Fibroblast of skin of abdomen (primary cell): ENCODE results near the gene AP3S1. TPM values are rescaled to one million over a fixed set of nuclear protein-coding genes. Genes with fewer than 3 reads are reported as not detected.
A peak's percentile ranks its signal among the peaks of the same experiment; 100 is the strongest.
"Not testable (repeated sequence)": the region's sequence is repeated elsewhere in the genome, so short reads cannot be mapped to it uniquely, and the experiment has no call there.

Experiments used
- DNase-seq: peaks from one replicate; pipeline ENCODE4 v3.0.0-alpha.2; 2013
- polyA plus RNA-seq, 2 experiments: library from polyadenylated mRNA; unstranded; fragments of 120-200 nt; gene quantifications; one replicate each; pipeline ENCODE4 v1.2.1, GENCODE V29; 2013; ENCODE audit not compliant: insufficient read length in 2 of 2

AP3S1 gene
- polyA plus RNA-seq (2013, experiment 1 of 2; ENCODE audit: insufficient read length) = 174 TPM
- 197 TPM for polyA plus RNA-seq (2013, experiment 2 of 2; ENCODE audit: insufficient read length)

GRCh38 chr5:115841382-115842088 is at the start of gene AP3S1, which contains the start of gene ATG12:
Gene AP3S1 (plus strand): TSS chr5:115841935. CDS start chr5:115842038, 103 bp downstream.
Gene ATG12 (minus strand): TSS chr5:115841565. CDS start chr5:115841552, 13 bp downstream.
- peak; percentile 92 for DNase-seq

- no peak for DNase-seq
Observed at GRCh38 chr5:115795700-115796099, 46.0 kb upstream of the AP3S1 start.

GRCh38 chr5:115796656-115797055 is 45.1 kb upstream of the AP3S1 start:
- no peak for DNase-seq

DNA sequence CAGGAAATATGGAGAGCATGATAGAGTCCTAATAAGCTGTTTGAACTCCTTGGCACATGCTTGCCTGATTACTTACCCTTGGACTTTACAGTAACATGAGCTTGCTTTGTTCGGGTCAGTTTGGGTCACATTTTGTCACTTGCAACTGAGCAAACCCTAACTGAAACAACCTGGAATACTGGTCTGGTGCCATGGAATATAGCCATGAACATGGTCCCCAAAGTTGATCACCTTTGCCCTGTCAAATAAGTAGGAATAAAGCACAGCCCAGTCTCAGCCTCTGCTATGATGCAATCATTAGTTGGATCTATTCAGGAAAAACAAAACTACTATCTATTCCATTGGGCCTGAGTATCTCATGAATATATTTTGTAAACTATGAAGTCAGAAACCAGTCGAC is 43.5 kb upstream of the AP3S1 start:
- DNase-seq = no peak

GRCh38 chr5:115800108-115800507 is 41.6 kb upstream of the AP3S1 start:
- no peak for DNase-seq

- DNase-seq = no peak
Observed at GRCh38 chr5:115801152-115801551, 40.6 kb upstream of the AP3S1 start.

DNA sequence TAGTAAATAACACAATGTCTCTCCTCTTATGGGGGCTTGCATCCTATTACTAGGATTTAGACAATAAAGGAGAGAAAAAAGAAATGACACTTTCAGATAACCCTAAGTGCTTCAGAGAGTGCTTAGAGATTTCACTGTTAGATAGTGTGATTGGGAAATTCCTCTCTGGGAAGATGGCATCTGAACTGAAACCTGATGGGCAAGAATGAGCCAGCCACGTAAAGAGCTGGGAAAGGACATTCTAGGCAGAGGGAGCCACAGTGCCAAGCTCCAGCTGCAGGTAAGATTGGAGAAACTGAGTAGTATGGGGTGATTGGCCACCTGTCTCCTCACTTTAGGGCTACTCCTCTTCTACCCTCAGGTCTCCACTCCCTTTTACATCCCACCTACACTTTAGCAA is 39.8 kb upstream of the AP3S1 start:
- no peak for DNase-seq

DNA sequence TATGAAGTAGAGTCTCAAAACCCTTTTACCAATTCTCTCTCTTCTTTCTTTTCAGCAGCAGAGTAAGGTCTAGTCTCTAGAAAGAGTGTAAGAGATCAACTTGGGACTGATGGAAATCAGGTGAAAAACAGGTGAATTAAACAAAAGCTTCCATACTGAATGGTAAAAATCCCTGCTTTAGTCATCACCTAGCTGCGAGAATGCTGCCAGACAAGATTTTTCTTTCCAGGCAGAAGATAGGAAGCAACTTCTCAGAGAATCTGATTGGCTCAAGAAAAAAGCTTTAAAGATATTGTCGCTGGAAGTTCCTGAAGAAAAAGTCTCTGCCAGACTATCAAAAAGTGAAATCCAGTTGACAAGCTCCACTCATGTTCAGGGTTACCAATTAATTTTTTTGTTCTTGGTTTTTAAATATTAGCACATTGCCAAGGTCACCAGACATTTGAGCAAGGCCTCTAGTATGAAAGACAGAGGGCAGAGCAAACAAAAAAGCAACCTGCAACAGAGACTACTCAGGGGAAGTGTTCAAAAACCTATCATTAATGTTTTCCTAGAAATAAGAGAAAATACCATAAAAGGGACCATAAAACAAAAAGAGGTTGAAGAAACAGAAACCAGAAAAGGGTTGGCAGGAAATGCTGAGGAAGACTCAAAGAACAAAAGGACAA is 34.6 kb upstream of the AP3S1 start:
- DNase-seq = no peak

DNA sequence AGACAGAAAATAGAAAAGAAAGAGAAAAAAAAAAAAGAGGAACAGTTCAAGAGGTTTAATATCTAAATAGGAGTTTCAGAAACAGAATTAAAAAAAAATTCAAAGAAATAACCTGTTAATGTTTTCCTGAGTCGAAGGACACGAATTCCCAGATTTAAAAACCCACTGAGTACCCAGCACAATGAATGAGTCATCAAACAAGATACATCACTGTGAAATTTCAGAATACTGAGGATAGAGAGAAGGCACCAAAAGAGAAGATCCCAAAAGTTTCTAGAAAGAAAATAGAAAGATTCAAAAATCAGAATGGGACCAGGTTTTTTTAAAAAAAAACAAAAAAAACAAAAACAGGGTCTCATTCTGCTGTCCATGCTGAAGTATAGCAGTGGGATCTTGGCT is 34.1 kb upstream of the AP3S1 start:
- DNase-seq = no peak

GRCh38 chr5:115808066-115808465 is 33.7 kb upstream of the AP3S1 start:
- not testable (repeated sequence) for DNase-seq

DNA sequence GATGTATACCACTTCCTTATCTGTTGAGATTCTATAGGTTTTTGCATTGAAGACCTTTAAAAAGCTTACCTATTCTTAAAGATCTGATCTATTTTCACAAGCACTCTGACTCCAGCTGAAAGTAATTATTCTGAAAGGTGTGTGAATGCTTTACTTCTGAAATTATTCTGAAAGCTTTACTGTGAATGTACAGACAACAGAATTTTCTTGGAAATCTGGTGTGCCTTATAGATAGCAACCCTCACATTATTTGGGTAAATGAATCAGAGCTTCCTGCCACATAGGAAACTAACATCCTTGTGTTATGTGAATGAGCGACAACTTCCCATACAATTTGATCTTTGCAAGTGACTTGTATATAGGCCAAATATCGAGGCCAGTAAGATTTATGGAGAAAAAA is 31.8 kb upstream of the AP3S1 start:
- DNase-seq = no peak

DNA sequence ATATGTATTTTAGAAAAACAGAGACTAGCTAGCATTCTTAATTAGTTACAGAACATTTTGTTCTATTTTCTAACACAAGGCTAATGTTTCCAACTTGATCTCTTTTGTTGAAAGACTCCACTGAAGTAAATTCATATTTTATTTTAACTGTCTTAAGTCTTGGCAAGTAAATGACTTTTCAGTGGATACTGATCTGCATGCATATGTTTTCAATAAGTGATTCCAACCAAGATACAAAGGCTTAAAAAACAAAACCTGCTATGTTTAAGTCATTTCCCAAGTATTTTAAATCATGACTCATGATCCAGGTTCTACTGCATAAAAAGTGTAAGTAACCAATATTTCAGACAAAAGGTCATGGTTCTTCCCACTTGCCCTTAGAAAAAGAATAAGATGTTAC is 31.0 kb upstream of the AP3S1 start:
- peak; percentile 89 for DNase-seq

- no peak for DNase-seq
Observed at GRCh38 chr5:115811406-115811805, 30.3 kb upstream of the AP3S1 start.

- DNase-seq = no peak
Observed at GRCh38 chr5:115812372-115812771, 29.4 kb upstream of the AP3S1 start.

DNA sequence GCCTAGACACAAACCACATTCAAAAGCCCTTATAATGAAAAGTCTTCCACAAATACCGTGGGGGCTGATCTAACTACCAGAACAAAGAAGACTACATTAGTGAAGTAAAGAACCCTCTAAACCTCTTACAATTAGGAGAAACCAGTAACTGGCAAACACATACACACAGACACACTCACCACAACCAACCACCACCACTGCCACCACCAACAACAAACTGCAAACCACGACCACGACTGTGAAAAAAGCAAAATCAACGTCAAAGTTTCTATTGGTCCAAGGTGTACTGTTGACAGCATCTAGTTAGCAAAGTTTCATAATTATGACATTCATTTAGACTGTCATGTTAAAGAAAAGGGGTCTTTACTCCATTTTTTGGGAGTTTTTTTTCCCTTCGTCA is 28.0 kb upstream of the AP3S1 start:
- no peak for DNase-seq

DNA sequence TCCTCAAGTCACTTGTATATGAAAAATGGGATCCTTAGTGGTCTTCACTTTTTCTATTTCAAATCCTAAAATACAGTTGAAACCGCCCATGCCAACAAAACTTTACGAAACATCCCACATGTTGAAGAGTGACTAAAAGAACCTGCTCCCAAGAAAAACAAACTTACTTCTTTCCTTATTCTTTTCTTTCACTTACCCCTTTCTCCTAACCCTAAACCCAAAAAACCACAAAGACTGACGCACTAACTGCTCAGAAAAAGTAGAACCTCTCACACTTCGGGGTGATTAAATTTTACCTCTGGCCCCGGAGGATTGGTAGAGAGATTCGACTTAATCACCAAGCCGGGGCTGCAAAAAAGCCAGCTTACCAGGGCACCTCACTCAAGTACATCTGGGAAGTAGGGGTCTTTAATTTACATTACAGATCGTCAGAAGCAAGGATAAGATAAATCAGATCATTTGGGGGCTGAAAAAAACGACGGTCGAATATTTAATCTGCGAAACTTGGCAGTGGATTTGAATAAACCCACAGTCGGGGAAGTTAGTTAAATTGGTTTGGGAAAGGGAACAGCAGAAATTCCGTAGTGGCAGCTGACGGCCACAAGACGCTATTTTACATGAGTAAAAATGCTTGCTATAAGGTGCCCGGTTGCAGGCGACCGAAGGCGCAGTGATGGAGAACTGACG is 26.6 kb upstream of the AP3S1 start:
- no peak for DNase-seq

DNA sequence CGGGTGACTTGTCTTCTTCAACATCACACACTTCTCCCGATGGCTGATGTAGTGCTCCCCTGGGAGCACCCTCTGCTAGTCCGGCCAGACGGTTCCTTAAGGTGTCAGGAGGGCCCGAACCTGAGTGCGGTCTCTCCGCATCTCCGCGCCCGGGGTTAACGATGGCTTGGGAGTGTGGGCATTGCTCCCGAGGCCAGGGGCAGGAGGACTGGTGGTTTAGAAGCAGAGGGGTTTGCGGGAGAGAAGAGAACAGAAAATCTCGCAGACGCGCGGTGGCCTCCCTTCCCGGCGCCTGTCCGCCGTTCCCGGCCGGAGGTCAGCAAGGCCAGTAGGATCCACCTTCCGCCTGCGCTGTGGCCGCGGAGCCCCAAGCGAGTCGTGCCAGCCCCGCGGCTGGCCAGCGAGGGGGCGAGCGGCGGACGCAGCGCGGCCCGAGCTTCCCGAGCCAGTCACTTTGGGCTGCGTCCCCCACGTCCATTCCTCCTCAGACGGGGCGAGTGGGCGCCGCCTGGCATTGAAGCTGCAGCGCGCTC is 26.0 kb upstream of the AP3S1 start:
- no peak for DNase-seq

DNA sequence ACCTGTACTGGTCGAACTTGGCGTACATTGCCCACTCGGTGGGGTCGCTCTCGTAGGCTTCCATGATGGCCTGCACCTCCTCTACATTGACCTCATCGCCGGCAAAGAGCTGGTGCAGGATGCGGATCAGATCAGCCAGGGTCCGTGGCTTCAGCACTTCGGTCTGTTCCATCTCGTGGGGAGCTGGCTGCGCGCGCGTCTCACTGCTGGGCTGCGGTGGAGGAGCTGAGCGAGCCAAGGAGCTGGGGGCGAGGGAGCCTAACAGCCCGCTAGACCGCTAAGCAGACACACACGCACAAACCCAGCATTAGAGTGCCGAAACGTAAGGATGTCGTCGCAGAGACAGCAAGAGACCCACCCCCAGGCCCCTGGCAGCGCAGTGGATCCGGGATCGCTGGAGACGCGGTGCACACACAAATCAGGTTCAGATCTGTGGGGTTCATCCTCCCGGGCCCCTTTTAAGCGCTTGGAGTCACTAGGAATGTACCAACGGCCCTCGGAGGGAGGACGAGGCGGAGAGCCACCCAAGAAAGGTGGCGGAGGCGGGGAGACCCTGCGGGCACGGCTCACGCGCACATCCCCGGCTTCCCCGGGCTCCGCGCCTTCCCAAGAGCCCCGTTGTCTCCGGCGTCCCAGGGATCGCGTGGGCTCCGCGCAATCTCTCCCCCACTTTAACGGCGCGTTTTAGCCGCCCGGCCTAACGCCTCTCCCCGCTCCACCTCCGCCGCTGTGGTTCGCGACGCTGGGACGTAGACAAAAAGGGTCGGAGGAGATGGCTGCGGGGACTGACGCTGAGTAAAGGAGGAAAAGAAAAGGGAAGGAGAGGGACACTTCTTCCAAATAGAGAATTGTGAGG is 25.3 kb upstream of the AP3S1 start, which contains the start of gene CDO1:
Gene CDO1, minus strand, starts transcription at position 434 of the 856 bp plus-strand sequence. Its CDS starts 262 bp downstream, at position 172.
- DNase-seq = peak; percentile 71

GRCh38 chr5:115817386-115817785 is 24.3 kb upstream of the AP3S1 start:
- DNase-seq = no peak

DNA sequence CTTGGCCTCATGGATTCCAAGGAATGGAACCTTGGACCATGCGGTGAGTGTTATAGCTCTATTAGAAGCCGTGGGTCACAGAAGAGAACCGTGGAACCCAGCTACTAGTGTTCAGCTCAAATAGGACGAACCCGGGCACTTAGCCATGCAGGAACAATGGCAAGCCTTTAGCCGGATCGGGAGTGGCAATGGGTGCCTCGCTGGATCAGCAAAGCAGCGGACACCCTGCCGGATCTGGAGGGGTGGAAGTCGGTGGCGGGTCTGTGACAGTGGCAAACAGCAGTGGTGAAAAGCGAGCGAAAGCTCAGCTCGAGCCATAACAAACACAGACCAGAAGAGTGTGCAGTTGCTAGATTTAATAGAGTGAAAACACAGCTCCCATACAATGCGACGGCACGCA is 22.9 kb upstream of the AP3S1 start:
- no peak for DNase-seq

- DNase-seq = no peak
Observed at GRCh38 chr5:115820846-115821245, 20.9 kb upstream of the AP3S1 start.

GRCh38 chr5:115824983-115825382 is 16.8 kb upstream of the AP3S1 start:
- DNase-seq = not testable (repeated sequence)
